H1 (cell line): Measurements from ENCODE around the gene TRDMT1. TPM values are rescaled to one million over a fixed set of nuclear protein-coding genes. Genes with fewer than 3 reads are reported as not detected.

ENCODE experiments used
- CTCF ChIA-PET: fragments of 300-600 bp; sonication (Branson Sonifier 250); formaldehyde crosslinking; loops from one replicate; lab custom pipeline; 2021; ENCODE audit not compliant: partially characterized antibody; lab: Charles Lee
- POLR2A ChIA-PET: fragments of 300-600 bp; sonication (Branson Sonifier 250); formaldehyde crosslinking; loops from one replicate; lab custom pipeline; 2021; ENCODE audit warnings: inconsistent platforms; ENCODE audit not compliant: partially characterized antibody; lab: Charles Lee
- DNase-seq, 2 experiments: peaks; one replicate each; pipeline versions ENCODE4 v3.0.0 to v3.0.0-alpha.2; 2010 to 2022; ENCODE audit warnings: low spot score in 2 of 2, low read depth in 1 of 2, mixed read lengths in 1 of 2
- FAIRE-seq: peaks from 2 replicates; lab custom pipeline; 2011; peaks lifted over from hg19 to GRCh38; lab: Jason Lieb, UNC
- H2AFZ ChIP-seq: 2 replicates; pipeline ENCODE4 v1.8.1; 2012; ENCODE audit warnings: low read length, inconsistent platforms
- H2AK5ac ChIP-seq: 2 replicates; pipeline ENCODE4 v1.6.1; 2013; ENCODE audit warnings: low read depth, low read length
- H2BK120ac ChIP-seq: replicated peaks from 2 replicates; pipeline ENCODE3; 2013; ENCODE audit warnings: low read depth, low read length, inconsistent platforms
- H2BK12ac ChIP-seq: 2 replicates; pipeline ENCODE4 v1.6.1; 2013; ENCODE audit warnings: low read depth, low read length
- H2BK15ac ChIP-seq: 2 replicates; pipeline ENCODE4 v1.6.1; 2013; ENCODE audit warnings: low read length
- H2BK20ac ChIP-seq: 2 replicates; pipeline ENCODE4 v1.6.1; 2013; ENCODE audit warnings: low read length
- H2BK5ac ChIP-seq: 2 replicates; pipeline ENCODE4 v1.6.1; 2013; ENCODE audit warnings: low read depth, low read length
- H3K14ac ChIP-seq: 2 replicates; pipeline ENCODE4 v1.6.1; 2013; ENCODE audit warnings: inconsistent platforms; ENCODE audit not compliant: insufficient read length
- H3K18ac ChIP-seq: 2 replicates; pipeline ENCODE4 v1.6.1; 2013; ENCODE audit warnings: low read length; ENCODE audit errors: extremely low read depth
- H3K23ac ChIP-seq: 2 replicates; pipeline ENCODE4 v1.6.1; 2013; ENCODE audit warnings: inconsistent platforms; ENCODE audit not compliant: insufficient read length
- H3K23me2 ChIP-seq: 2 replicates; pipeline ENCODE4 v1.6.1; 2013; ENCODE audit warnings: low read depth, low read length
- H3K27ac ChIP-seq: 2 replicates; pipeline ENCODE4 v1.6.1; 2011; ENCODE audit warnings: low read depth, low read length, inconsistent platforms
- H3K27me3 ChIP-seq, 4 experiments: replicated peaks in 1 of 4; 1 replicate in 1 of 4; 2 replicates in 3 of 4; pipeline versions ENCODE4 v1.6.1 to v1.8.1; 2011 to 2013; ENCODE audit warnings: low read length in 3 of 4, mild to moderate bottlenecking in 3 of 4, inconsistent platforms in 2 of 4, mixed read lengths in 2 of 4, moderate library complexity in 1 of 4; ENCODE audit not compliant: control insufficient read depth in 3 of 4, insufficient read depth in 3 of 4; ENCODE audit errors: extremely low read depth in 1 of 4
- H3K36me3 ChIP-seq, 4 experiments: 2 replicates each; pipeline versions ENCODE4 v1.6.1 to v1.8.1; 2011 to 2013; ENCODE audit warnings: mild to moderate bottlenecking in 4 of 4, low read length in 3 of 4, moderate library complexity in 2 of 4, control low read depth in 1 of 4, inconsistent platforms in 1 of 4; ENCODE audit not compliant: insufficient read depth in 4 of 4, control insufficient read depth in 2 of 4
- H3K4ac ChIP-seq: replicated peaks from 2 replicates; pipeline ENCODE3; 2013; ENCODE audit warnings: low read length, low read depth, mixed read lengths, inconsistent platforms; ENCODE audit not compliant: insufficient read length
- H3K4me1 ChIP-seq, 4 experiments: replicated peaks in 1 of 4; 1 replicate in 1 of 4; 2 replicates in 3 of 4; pipeline versions ENCODE4 v1.6.1 to v1.8.1; 2011 to 2013; ENCODE audit warnings: low read length in 3 of 4, inconsistent platforms in 2 of 4, mixed read lengths in 1 of 4; ENCODE audit not compliant: insufficient read depth in 4 of 4, control insufficient read depth in 3 of 4
- H3K4me2 ChIP-seq, 2 experiments: 2 replicates each; pipeline versions ENCODE4 v1.6.1 to v1.8.1; 2011 to 2013; ENCODE audit warnings: low read depth in 2 of 2, low read length in 2 of 2, control low read depth in 1 of 2, inconsistent platforms in 1 of 2, mild to moderate bottlenecking in 1 of 2; ENCODE audit not compliant: insufficient read depth in 1 of 2
- H3K4me3 ChIP-seq, 4 experiments: fragments of 200-600, 300-600 bp in 1 of 4; sonication (generic), shearing (Covaris generic), sonication (Bioruptor Twin) in 1 of 4; 2 replicates each; pipeline versions ENCODE4 v1.5.1 to v1.8.1; 2011 to 2016; ENCODE audit warnings: low read length in 4 of 4, low read depth in 3 of 4, control low read depth in 2 of 4, inconsistent platforms in 2 of 4, mild to moderate bottlenecking in 2 of 4, mixed read lengths in 1 of 4, moderate library complexity in 1 of 4; ENCODE audit not compliant: insufficient read depth in 2 of 4; ENCODE audit errors: extremely low read depth in 1 of 4
- H3K56ac ChIP-seq: replicated peaks from 2 replicates; pipeline ENCODE3; 2013; ENCODE audit warnings: low read depth, mild to moderate bottlenecking, mixed read lengths, low read length, inconsistent platforms; ENCODE audit not compliant: insufficient read length
- H3K79me1 ChIP-seq: 2 replicates; pipeline ENCODE4 v1.6.1; 2013; ENCODE audit warnings: low read depth, low read length, control low read depth
- H3K79me2 ChIP-seq, 2 experiments: 2 replicates each; pipeline versions ENCODE4 v1.6.1 to v1.8.1; 2012 to 2013; ENCODE audit warnings: low read length in 2 of 2, mild to moderate bottlenecking in 2 of 2, inconsistent platforms in 1 of 2; ENCODE audit not compliant: insufficient read depth in 2 of 2, control insufficient read depth in 1 of 2
- H3K9ac ChIP-seq, 4 experiments: replicated peaks in 1 of 4; 1 replicate in 1 of 4; 2 replicates in 3 of 4; pipeline versions ENCODE4 v1.6.1 to v1.8.1; 2011 to 2013; ENCODE audit warnings: low read depth in 3 of 4, low read length in 3 of 4, control low read depth in 2 of 4, mild to moderate bottlenecking in 2 of 4, moderate library complexity in 2 of 4, inconsistent platforms in 1 of 4; ENCODE audit errors: extremely low read depth in 1 of 4
- H3K9me3 ChIP-seq, 2 experiments: 2 replicates each; pipeline versions ENCODE4 v1.6.1 to v1.8.1; 2012 to 2013; ENCODE audit warnings: mild to moderate bottlenecking in 2 of 2, moderate library complexity in 2 of 2, control low read depth in 1 of 2, inconsistent platforms in 1 of 2, low read depth in 1 of 2, low read length in 1 of 2, mixed read lengths in 1 of 2; ENCODE audit not compliant: insufficient read depth in 2 of 2
- H4K20me1 ChIP-seq, 2 experiments: replicated peaks in 1 of 2; 2 replicates each; pipeline versions ENCODE3 to v1.8.1; 2011 to 2013; ENCODE audit warnings: inconsistent platforms in 2 of 2, low read length in 2 of 2, mild to moderate bottlenecking in 1 of 2; ENCODE audit not compliant: insufficient read depth in 2 of 2, control insufficient read depth in 1 of 2
- H4K5ac ChIP-seq: 2 replicates; pipeline ENCODE4 v1.6.1; 2013; ENCODE audit warnings: low read length, low read depth, mixed read lengths, inconsistent platforms; ENCODE audit not compliant: insufficient read length
- H4K8ac ChIP-seq: 2 replicates; pipeline ENCODE4 v1.8.0; 2013; ENCODE audit warnings: mild to moderate bottlenecking, moderate library complexity, low read length, inconsistent platforms; ENCODE audit not compliant: insufficient read depth; ENCODE audit errors: extremely low read depth
- H4K91ac ChIP-seq: replicated peaks from 2 replicates; pipeline ENCODE3; 2013; ENCODE audit warnings: low read length, mixed read lengths, inconsistent platforms; ENCODE audit not compliant: insufficient read length
- EZH2 ChIP-seq: fragments of 200-600 bp; sonication (generic); IDR thresholded peaks from 2 replicates; pipeline ENCODE4 v1.7.1; 2012; ENCODE audit warnings: low read depth, mild to moderate bottlenecking, moderate library complexity, low read length, inconsistent platforms; ENCODE audit not compliant: severe bottlenecking
- MAFK ChIP-seq: IDR thresholded peaks from 2 replicates; pipeline ENCODE4 v1.6.1; 2012; ENCODE audit warnings: low read depth, mild to moderate bottlenecking, improper control_type of control experiment, low read length
- RFX5 ChIP-seq: IDR thresholded peaks from 2 replicates; pipeline ENCODE4 v1.6.1; 2011; ENCODE audit warnings: low read depth, low read length, improper control_type of control experiment, borderline replicate concordance
- SUZ12 ChIP-seq: fragments of 200-600 bp; sonication (generic); IDR thresholded peaks from 2 replicates; pipeline ENCODE4 v1.6.1; 2012; ENCODE audit warnings: mild to moderate bottlenecking, inconsistent platforms, low read length, moderate library complexity, mixed read lengths
- polyA plus RNA-seq, 7 experiments: library from polyadenylated mRNA; depleted of rRNA in 3 of 7; stranded (reverse) in 5 of 7; unstranded in 2 of 7; fragments of >200 nt in 5 of 7; fragments of 200-250 nt in 2 of 7; gene quantifications; 1 replicate in 5 of 7; 2 replicates in 1 of 7; 4 replicates in 1 of 7; pipeline versions ENCODE4 v1.2.1 to v1.2.3, GENCODE V29; 2011 to 2013; ENCODE audit warnings: missing spikeins in 2 of 7, mixed read lengths in 2 of 7
- total RNA-seq: library from RNA; stranded (reverse); fragmentation: NEBNext Ultra II Directional; extraction: Animal tissue kit (Norgen Biotek cat#: 25700); gene quantifications from 2 replicates; pipeline ENCODE4 v1.2.1, GENCODE V29; 2021

The TRDMT1 gene
- total and polyA plus RNA-seq, 2 of the 8 experiments (the other 6 are each of a cell fraction or from before 2014, with no cell fraction given): 7.4 to 21.4 TPM

DNA sequence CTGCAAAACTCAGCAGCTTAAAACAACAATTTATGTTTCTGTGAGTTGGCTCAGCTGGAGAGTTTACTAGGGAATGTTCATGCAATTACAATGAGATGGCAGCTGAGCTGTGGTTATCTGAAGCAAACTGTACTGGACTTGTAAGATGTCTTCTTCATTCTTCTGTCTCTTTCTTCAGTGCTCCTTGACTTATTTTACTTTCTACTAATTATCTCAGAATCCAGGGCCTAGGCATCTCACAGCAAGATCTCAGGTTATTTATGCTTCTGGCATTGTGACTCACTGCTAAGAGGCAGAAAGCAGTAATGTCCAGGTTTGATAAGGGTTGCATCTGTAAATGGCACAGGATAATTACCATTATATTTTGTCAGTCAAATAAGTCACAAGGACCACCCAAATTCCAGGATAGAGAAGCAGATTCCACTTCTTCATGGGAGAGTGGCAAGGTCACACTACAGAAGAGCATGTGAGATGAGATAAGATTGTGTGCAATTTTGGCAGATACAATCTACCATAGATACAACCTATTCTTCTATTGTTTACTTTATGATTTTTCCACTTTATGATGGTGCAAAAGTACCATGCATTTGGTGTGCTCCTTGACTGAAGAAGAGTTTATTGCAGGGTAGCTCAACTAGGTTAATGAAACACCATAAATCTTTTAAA lies 43.4 kb upstream of the TRDMT1 start:
- Histone ChIP-seq H4K20me1 (no peaks in the 10 kb centered on the region), H3K18ac (no peak overlapping the region), H3K9ac (no peak overlapping the region), H2AFZ (no peak overlapping the region), H3K27ac (no peak overlapping the region), H3K9me3 (peaks cover 0 to 6% of the 10 kb centered on the region in 2 experiments; a peak in 2 of 4 replicates), H4K91ac (no peak overlapping the region), H2BK5ac (no peak overlapping the region), H2AK5ac (no peak overlapping the region), H2BK120ac (no peak overlapping the region), H3K23me2 (no peaks in the 10 kb centered on the region), H3K4me3 (no peak overlapping the region), H3K4me2 (no peak overlapping the region), H3K79me2 (no peaks in the 10 kb centered on the region), H3K36me3 (no peaks in the 10 kb centered on the region), H2BK20ac (no peak overlapping the region), H2BK15ac (no peak overlapping the region), H3K14ac (no peak overlapping the region), H4K5ac (no peak overlapping the region), H3K27me3 (no peaks in the 10 kb centered on the region), H3K4me1 (no peaks in the 10 kb centered on the region), H3K23ac (no peak overlapping the region), H2BK12ac (no peak overlapping the region), H3K56ac (no peak overlapping the region), H4K8ac (no peak overlapping the region), H3K79me1 (no peaks in the 10 kb centered on the region), H3K4ac (no peak overlapping the region)
- FAIRE-seq: no peak
- no peak for DNase-seq
- POLR2A ChIA-PET: no interaction called here
- CTCF ChIA-PET: interaction anchor here (0.6 to 3.0 kb wide), 4 partner anchors 10 to 1483 kb away, joined by 4 to 12 read pairs (median 4); no protein-coding TSS in a partner anchor
- no peak for TF ChIP-seq RFX5
- TF ChIP-seq EZH2: no peak
- TF ChIP-seq MAFK: no peak
- no peak for TF ChIP-seq SUZ12
